ENCODE measurements around the gene KRTAP10-1. TPM values are rescaled to one million over a fixed set of nuclear protein-coding genes. Genes with fewer than 3 reads are reported as not detected.

KRTAP10-1 gene
- total RNA-seq, 1 experiment from 2014 or later, result not detected

- no peak for DNase-seq (ENCODE audit: low spot score)
Observed at GRCh38 chr21:44527983-44528633, 11.9 kb downstream of the KRTAP10-1 start.

- no peak for DNase-seq (ENCODE audit: low spot score)
Observed at GRCh38 chr21:44527156-44527982, 12.6 kb downstream of the KRTAP10-1 start.

- no peak for DNase-seq (ENCODE audit: low spot score)
Observed at GRCh38 chr21:44526096-44526997, 13.6 kb downstream of the KRTAP10-1 start.

DNA sequence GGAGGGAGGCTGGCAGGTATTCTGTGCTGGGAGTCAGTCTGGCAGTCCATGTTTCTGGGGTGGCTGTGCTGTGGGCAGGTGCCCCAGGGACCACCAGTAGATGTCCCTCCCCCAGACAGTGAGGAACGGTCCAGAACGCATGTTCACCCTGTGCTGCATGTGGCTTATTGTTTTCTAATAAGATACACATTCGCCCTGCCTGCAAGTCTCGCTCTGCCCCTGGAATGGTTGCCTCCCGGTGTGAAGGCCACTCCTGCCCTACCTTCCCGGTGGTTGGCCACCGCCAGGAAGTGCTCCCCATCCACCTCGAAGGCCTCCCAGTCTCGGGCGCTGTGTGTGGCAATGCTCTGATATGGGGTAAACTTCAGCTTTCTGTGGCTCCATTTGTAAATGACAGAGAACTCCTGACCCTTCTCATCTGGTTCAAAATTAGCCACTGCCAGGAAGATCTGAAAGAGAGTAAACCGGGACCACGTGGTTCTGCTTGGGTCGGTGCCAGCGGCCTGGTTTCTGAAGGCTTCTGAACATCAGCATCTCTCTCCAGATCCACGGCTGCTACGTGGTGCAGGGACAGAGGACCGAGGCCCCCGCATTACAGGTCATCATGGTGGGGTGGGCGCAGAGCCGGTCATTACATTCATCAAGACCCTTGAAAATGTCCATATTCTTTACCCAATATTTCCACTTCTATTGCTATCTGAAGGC is 14.5 kb downstream of the KRTAP10-1 start:
- no peak for DNase-seq (ENCODE audit: low spot score)

DNA sequence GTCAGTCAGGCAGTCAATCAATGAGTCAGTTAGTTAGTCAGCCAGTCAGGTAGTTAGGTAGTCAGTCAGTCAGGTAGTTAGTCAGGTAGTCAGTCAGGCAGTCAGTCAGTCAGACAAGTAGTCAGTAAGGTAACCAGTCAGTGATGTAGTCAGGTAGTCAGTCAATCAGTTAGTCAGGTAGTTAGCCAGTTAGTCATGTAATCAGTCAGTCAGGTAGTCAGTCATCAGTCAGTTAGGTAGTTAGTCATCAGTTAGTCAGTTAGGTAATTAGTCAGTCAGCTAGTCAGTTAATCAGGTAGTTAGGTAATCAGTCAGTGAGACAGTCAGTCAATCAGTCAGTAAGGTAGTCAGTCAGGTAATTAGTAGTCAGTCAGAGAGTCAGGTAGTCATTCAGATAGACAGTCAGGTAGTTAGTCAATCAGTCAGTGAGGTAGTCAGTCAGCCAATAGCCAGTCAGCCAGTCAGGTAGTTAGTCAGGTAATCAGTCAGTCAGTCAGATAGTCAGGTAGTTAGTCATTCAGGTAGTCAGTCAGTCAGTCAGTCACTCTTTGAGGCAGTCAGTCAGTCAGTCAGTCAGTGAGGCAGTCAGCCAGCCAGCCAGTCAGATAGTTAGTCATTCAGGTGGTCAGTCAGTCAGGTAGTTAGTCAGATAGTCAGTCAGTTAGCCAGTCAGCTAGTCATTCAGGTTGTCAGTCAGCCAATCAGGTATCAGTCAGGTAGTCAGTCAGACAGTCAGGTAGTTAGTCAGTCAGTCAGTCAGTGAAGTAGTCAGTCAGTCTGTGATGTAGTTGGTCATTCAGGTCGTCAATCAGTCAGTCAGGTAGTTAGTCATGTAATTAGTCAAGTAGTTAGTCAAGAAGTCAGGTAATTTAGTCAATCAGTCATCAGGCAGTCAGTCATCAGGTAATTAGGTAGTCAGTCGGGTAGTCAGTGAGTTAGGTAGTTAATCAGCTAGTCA is 15.3 kb downstream of the KRTAP10-1 start:
- DNase-seq (ENCODE audit: low spot score), result no peak

DNA sequence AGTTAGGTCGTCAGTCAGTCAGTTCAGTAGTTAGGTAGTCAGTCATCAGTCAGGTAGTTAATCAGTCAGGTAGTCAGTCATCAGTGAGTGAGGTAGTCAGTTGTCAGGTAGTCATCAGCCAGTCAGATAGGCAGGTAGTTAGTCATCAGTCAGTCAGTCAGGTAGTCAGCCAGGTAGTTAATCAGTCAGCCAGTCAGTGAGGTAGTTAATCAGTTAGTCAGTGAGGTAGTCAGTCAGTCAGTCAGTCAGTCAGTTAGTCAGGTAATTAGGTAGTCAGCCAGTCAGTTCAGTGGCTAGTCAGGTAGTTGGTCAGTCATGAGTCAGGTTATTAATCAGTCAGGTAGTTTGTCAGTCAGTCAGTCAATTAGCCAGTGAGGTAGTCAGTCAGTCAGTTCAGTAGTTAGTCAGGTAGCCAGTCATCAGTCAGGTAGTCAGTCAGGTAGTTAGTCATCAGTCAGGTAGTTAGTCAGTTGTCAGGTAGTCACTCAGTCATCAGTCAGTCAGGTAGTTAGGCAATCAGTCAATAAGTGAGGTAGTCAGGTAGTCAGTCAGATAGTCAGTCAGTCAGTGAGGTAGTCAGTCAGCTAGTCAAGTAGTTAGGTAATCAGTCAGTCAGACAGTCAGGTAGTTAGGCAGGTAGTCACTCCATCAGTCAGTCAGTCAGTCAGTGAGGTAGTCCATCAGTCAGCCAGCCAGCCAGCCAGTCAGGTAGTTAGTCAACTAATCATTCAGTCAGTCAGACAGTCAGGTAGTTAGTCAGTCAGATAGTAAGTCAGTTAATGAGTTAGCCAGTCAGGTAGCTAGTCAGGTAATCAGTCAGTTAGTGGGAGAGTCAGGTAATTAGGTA is 16.2 kb downstream of the KRTAP10-1 start:
- no peak for DNase-seq (ENCODE audit: low spot score)

DNA sequence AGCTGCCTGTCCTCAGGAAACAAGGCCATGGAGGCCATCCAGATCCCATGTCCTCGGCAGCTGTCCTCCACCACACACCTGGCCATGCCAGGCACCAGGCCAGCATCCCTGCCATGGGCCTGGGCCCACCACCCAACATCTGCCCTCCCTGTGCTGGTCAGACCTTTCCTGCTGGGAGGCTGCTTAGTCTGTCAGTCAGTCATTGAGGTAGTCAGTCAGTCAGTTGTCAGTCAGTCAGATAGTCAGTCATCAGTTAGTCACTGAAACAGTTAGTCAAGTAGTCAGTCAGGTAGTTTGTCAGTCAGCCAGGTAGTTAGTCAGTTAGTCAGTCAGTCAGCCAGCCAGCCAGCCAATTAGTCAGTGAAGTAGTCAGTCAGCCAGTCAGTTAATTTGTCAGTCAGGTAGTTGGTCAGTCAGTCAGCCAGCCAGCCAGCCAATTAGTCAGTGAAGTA is 17.2 kb downstream of the KRTAP10-1 start:
- no peak for DNase-seq (ENCODE audit: low spot score)

GRCh38 chr21:44521928-44522752 is 17.9 kb downstream of the KRTAP10-1 start:
- DNase-seq (ENCODE audit: low spot score), result no peak

DNA sequence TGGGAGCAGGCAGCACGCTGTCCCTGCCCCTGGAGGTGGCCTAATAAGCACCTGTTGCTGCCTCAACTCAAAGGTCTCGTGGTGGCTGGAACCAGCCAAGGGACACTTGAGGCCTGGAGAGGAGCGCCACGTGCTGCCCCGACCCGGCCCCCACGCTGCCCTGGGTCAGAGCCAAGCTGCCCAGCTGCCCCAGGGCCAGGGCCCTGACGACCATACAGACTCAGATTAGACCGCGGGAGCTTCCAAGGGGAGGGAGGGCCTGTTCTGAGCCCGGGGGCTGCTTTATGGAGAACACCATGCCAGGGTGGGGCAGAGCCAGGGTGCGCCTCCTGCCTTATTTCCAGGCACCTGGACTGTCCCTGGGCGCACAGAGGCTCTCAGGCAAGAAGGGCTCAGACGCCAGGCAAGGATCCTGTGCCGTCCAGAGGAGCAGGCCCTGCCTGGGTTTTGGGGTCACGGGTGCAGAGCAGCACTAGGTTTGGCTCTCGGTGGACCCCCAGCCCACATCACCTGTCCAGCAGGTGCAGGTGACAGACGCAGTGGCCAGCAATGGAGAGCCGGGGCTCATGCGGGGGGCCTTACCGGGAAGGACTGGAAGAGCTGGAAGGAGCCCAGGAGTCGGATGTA is 18.6 kb downstream of the KRTAP10-1 start:
- no peak for DNase-seq (ENCODE audit: low spot score)

DNA sequence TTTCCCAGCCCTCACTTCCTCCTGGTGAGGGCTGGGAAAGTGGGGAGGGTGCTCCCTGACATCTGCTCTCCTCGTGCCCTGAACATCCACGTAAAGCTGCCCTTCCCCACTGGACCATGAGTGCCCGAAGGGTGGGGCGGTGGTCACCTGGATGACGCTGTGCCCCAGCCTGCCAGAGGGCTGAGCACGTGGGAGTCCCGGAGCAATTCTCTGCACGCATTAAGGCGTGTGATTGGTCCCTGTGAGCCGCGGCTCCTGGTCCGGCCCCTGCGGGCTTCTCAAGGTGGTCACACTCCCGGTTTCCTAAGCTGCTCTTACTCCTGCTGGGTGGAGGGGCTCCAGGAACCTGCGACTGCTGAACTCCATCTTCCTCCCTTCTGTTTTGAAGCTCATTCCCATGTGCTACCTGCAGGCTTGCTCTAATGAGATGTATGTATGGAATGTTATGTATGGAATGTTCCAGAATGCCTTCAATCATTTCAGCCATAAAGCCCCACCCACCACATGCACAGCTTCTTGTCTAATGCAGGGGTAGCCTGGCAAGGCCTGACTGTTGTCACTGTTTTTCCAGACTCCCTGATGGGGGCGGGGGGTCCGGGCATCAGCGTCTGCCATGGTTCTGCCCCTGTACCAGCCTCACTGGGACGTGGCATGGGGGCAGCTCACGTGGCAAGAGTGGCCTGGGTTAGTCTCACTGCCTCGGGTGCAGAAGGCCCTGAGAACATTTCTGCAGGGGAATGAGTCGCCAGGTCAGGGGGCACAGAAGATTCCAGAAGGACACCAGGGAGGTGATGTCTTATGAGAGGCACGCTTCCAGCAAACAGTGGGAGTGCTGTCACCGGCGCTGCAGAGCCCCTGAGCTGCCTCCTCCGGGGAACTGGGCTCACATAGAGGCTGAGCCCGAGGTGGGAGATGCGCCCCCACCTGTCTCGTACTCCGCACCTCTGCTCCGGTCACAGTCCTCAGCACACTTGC is 19.4 kb downstream of the KRTAP10-1 start:
- DNase-seq (ENCODE audit: low spot score), result no peak

- DNase-seq (ENCODE audit: low spot score), result no peak
Observed at GRCh38 chr21:44519346-44520325, 20.4 kb downstream of the KRTAP10-1 start.

- no peak for DNase-seq (ENCODE audit: low spot score)
Observed at GRCh38 chr21:44518686-44519085, 21.3 kb downstream of the KRTAP10-1 start.

DNA sequence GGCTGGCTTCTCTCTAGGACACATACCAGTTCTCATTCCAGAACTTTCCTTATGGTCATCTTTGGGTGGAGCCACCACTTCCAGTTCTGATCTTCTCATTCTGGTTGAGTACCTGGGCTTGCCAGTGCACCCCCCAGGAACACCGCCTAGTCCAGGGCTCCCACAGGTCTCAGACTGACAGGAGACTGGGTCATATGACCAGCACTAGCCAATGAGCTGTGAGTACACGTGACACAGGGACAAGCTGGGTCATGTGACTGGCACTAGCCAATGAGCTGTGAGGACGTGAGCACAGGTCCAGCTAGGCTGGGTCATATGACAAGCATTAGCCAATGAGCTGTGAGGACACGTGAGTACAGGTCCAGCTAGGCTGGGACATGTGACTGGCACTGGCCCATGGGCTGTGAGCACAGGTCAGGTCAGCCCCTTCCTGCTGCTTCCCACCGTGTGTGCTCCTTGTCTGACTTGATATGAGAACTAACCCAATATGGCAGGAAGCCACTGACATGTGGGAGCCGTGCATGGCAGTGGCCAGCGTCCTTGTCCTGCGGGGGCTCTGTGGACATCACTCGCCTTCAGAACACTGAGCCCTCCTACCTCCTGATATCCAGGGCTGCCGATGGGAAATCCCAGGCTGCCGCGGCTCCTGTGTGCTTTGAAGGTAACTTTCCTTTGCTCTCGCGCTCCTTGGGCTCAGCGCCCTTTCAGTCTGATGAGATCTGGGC is 22.7 kb downstream of the KRTAP10-1 start:
- peak; percentile 100 for DNase-seq (ENCODE audit: low spot score)

DNA sequence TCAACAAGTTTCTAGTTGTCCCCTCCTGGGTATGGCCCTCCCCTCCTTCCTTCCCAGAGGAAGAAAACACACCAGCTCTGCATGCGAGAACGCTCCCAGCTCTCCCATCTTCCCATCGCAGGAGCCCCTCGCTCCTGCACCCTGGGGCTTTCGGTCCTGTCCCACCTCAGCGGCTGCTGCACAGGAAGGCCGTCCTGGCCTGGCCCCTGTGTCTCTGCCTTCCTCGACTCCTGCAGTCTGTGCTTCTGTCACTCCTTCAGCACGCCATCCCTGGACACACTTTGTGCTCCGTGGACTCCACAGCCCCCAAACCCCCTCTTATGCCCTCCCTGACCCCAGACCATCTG is 23.2 kb downstream of the KRTAP10-1 start:
- no peak for DNase-seq (ENCODE audit: low spot score)

- DNase-seq (ENCODE audit: low spot score), result no peak
Observed at GRCh38 chr21:44516342-44516741, 23.7 kb downstream of the KRTAP10-1 start.
